ENCODE measurements around the gene MRGPRF.

DNA sequence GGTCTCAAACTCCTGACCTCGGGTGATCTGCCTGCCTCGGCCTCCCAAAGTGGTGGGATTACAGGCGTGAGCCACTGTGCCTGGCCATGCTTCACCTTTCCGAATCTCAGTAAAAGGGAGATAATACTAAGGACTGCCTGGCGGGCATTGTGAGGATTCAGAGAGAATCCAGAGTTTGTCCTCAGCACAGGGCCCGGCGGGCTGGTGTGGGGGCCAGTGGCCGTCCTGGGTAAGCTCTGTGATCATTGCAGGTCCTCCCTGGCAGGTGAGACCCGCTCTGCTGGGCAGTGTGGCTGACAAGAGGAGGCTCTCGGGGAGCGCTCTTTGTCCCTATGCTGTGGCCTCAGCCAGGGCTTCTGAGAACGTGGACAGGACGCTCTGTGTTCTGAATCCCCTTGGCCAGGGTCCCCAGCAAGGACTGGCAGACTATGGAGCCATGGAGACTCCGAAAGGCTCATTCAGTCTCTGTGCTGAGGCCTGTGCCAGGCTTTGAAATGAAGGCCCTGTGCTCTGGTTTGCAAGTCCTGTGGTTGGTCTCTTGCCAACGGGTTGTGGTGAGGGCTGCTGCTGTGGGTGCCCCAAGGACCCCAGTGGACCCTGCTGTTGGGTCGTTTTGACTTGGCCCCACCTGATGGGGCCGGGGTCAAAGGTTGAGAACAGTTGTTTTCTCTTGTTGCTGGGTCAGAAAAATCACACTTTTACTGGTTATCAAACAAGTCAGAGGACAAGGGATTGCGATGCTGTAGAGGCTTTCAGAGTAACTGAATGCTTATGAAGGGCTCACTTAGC lies 37.7 kb upstream of the MRGPRF start:
- no peak for TF ChIP-seq CTCF (IDR thresholded peaks at IDR 0.05)
- no peak for TF ChIP-seq POLR2A (IDR thresholded peaks at IDR 0.05)
